GM12878 (cell line): ENCODE results near the gene FGFR4. TPM values are rescaled to one million over a fixed set of nuclear protein-coding genes. Genes with fewer than 3 reads are reported as not detected.

Experiments used
- ATAC-seq: fragments of 200-7000 bp; cut with Tn5 transposase; 3 replicates; pipeline ENCODE4 v1.9.1; 2020; ENCODE audit warnings: mild to moderate bottlenecking, moderate library complexity
- BruUV-seq: library from RNA; stranded (reverse); fragments of 400-500 nt; replicated peaks from 2 replicates; lab custom pipeline; 2021; lab: Mats Ljungman, UMichigan
- CTCF ChIA-PET: fragments of 300-600 bp; sonication (Branson Sonifier 250); formaldehyde crosslinking; extraction: SDS; loops from one replicate; lab custom pipeline; 2021; ENCODE audit warnings: inconsistent platforms; lab: Yijun Ruan, JAX
- POLR2A ChIA-PET: fragments of 350-600 bp; formaldehyde crosslinking; extraction: SDS; loops from one replicate; lab custom pipeline; 2021; ENCODE audit warnings: inconsistent platforms; lab: Charles Lee
- RAD21 ChIA-PET: fragments of 300-600 bp; sonication (Branson Sonifier 250); formaldehyde crosslinking; loops from one replicate; lab custom pipeline; 2023; ENCODE audit warnings: antibody characterized with exemption; ENCODE audit not compliant: unreplicated experiment; lab: Charles Lee
- SMC1A ChIA-PET: fragments of 300-600 bp; sonication (Branson Sonifier 250); formaldehyde crosslinking; loops from one replicate; lab custom pipeline; 2023; ENCODE audit not compliant: unreplicated experiment, uncharacterized antibody; lab: Charles Lee
- DNase-seq: peaks from one replicate; pipeline ENCODE4 v3.0.0-alpha.2; 2011; ENCODE audit warnings: low read depth, low spot score
- FAIRE-seq: peaks from 3 replicates; lab custom pipeline; 2011; peaks lifted over from hg19 to GRCh38; lab: Jason Lieb, UNC
- H2AFZ ChIP-seq: 2 replicates; pipeline ENCODE4 v1.6.0; 2011; ENCODE audit warnings: low read depth, low read length, control low read depth; ENCODE audit not compliant: control insufficient read depth
- H3K27ac ChIP-seq: 2 replicates; pipeline ENCODE4 v1.5.1; 2011; ENCODE audit warnings: control low read depth; ENCODE audit not compliant: control insufficient read depth, insufficient read depth
- H3K27me3 ChIP-seq, 2 experiments: replicated peaks in 1 of 2; 2 replicates each; pipeline versions ENCODE4 v1.6.0 to v1.6.1; 2011; ENCODE audit warnings: low read length in 1 of 2; ENCODE audit not compliant: control insufficient read depth in 2 of 2, insufficient read depth in 2 of 2
- H3K36me3 ChIP-seq, 2 experiments: 2 replicates each; pipeline ENCODE4 v1.5.1; 2011; ENCODE audit warnings: low read length in 1 of 2; ENCODE audit not compliant: control insufficient read depth in 2 of 2, insufficient read depth in 2 of 2
- H3K4me1 ChIP-seq: 2 replicates; pipeline ENCODE4 v1.6.1; 2011; ENCODE audit warnings: mild to moderate bottlenecking, low read length, moderate library complexity, mixed read lengths; ENCODE audit not compliant: control insufficient read depth, insufficient read depth
- H3K4me2 ChIP-seq: 2 replicates; pipeline ENCODE4 v1.6.0; 2011; ENCODE audit warnings: control low read depth; ENCODE audit not compliant: control insufficient read depth, insufficient read depth
- H3K4me3 ChIP-seq: fragments of 200-600 bp; sonication (generic); 2 replicates; pipeline ENCODE4 v1.5.1; 2016
- H3K79me2 ChIP-seq: 2 replicates; pipeline ENCODE4 v1.6.0; 2011; ENCODE audit warnings: low read length; ENCODE audit not compliant: control insufficient read depth, insufficient read depth
- H3K9ac ChIP-seq: 2 replicates; pipeline ENCODE4 v1.8.0; 2011; ENCODE audit warnings: low read length, control low read depth, mixed read lengths; ENCODE audit not compliant: control insufficient read depth, insufficient read depth
- H3K9me3 ChIP-seq: replicated peaks from 3 replicates; pipeline ENCODE4 v1.5.1; 2011; ENCODE audit warnings: mild to moderate bottlenecking, low read length; ENCODE audit not compliant: control insufficient read depth, insufficient read depth
- H4K20me1 ChIP-seq: 2 replicates; pipeline ENCODE4 v1.6.0; 2011; ENCODE audit not compliant: control insufficient read depth, insufficient read depth
- BHLHE40 ChIP-seq, 2 experiments: fragments of 450-650 bp in 1 of 2; IDR thresholded peaks; 2 replicates each; pipeline ENCODE4 v1.6.1; 2011 to 2017; ENCODE audit warnings: low read depth in 2 of 2, borderline replicate concordance in 1 of 2, improper control_type of control experiment in 1 of 2, low read length in 1 of 2, mild to moderate bottlenecking in 1 of 2
- EED ChIP-seq: sonication (generic); IDR thresholded peaks from 2 replicates; pipeline ENCODE4 v1.6.1; 2016; ENCODE audit warnings: antibody characterized with exemption, low read depth
- ESRRA ChIP-seq: IDR thresholded peaks from 2 replicates; pipeline ENCODE4 v1.6.1; 2012; ENCODE audit warnings: mild to moderate bottlenecking, low read length, improper control_type of control experiment
- FOXM1 ChIP-seq: IDR thresholded peaks from 2 replicates; pipeline ENCODE4 v1.6.1; 2012; ENCODE audit warnings: low read depth, mild to moderate bottlenecking, inconsistent platforms, low read length, moderate library complexity
- NFXL1 ChIP-seq: fragments of 450-650 bp; IDR thresholded peaks from 2 replicates; pipeline ENCODE4 v1.6.1; 2017; ENCODE audit warnings: antibody characterized with exemption, mild to moderate bottlenecking, borderline replicate concordance
- WGBS: methylation state at CpG from one replicate; pipeline ENCODE4 v1.1.6; 2016; ENCODE audit warnings: low lambda C conversion rate; ENCODE audit not compliant: insufficient replicate concordance, insufficient coverage; ENCODE audit errors: missing lambda C conversion rate; 5-methylcytosine and 5-hydroxymethylcytosine counted together
- in situ Hi-C: fragments of 300-500 bp; cut with MboI; formaldehyde crosslinking; loops from 9 replicates; pipeline ENCODE4 v1.14.3; 2018; ENCODE audit warnings: mixed read lengths
- intact Hi-C: fragments of 100-400 bp; cut with micrococcal nuclease; formaldehyde crosslinking; loops from one replicate; pipeline ENCODE4 v1.14.2; 2022; ENCODE audit not compliant: unreplicated experiment
- polyA plus RNA-seq, 11 experiments: library from polyadenylated mRNA; depleted of rRNA in 4 of 11; unstranded in 6 of 11; stranded (reverse) in 5 of 11; fragments of >200 nt; fragmentation: Nextera tagmentation in 4 of 11; fragmentation: Illumina TruSeq in 1 of 11; extraction: Ambion mirVana in 4 of 11; extraction: Trizol in 1 of 11; gene quantifications; 1 replicate in 1 of 11; 2 replicates in 10 of 11; pipeline versions ENCODE4 v1.2.1 to v1.2.3, GENCODE V29; 2011 to 2016; ENCODE audit warnings: inconsistent platforms in 2 of 11, missing spikeins in 2 of 11, low read depth in 1 of 11
- total RNA-seq, 4 experiments: library from RNA; depleted of rRNA in 3 of 4; stranded (reverse); fragments of >200 nt in 3 of 4; fragmentation: Illumina TruSeq in 1 of 4; extraction: Trizol in 1 of 4; gene quantifications; 2 replicates each; pipeline versions ENCODE4 v1.2.1 to v1.2.3, GENCODE V29; 2013 to 2021
- TF ChIP-seq, protein P1 (sequence below): IDR thresholded peaks from 2 replicates; pipeline ENCODE4 v1.6.1; 2011; ENCODE audit warnings: mild to moderate bottlenecking, low read depth, low read length, moderate library complexity; ENCODE audit not compliant: insufficient replicate concordance

FGFR4 gene
- total and polyA plus RNA-seq, 10 of the 15 experiments (the other 5 are each of a cell fraction or from before 2014, with no cell fraction given): 0.17 to 0.77 (median 0.28) TPM; not detected in 5

DNA sequence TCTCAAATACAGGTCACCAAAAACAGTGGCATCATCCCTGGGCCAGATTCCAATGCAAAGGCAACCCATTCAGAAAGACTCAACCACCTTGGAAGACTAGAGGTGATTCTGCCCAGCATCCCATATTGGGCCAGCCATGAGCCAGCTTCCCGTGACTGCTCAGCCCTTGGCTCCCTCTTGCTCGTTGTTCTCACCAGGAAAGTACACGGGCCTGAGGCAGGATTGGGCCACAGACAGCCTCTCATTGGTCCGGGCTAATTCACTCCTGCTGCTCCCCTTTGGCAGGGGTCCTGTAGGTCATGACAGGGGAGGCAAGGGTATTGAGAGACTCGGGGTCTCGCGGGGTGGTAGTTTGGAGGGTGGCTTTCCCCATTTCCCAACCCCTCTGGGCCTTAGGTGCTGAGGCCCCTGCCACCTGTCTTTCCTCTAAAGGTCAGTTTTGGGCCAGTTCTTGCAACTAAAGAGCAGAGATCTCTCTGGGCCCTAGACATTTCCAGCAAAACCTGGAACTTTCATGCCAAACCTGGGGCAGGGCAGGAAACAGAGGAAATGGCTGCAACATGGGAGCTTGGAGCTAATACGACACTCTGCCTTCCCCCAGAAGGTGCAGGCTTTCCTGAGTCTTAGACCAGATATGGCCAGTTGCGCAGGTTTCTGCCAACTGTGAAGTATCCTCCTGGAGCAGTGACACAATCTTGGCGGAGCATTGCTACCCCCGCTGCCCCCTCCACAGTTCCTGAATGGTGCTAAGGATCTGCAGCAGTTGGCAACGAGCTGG, 22.0 kb upstream of the FGFR4 start:
- FAIRE-seq (no peak), ATAC-seq (no peak), DNase-seq (no peak)
- H2AFZ ChIP-seq: no peak overlapping the region
- no peak overlapping the region for H3K4me3 ChIP-seq
- H3K79me2 ChIP-seq: no peaks in the 10 kb centered on the region
- TF ChIP-seq NFXL1 (no peak), EED (no peak), BHLHE40 (IDR thresholded peaks at IDR 0.05; ENCODE audit: borderline replicate concordance in 1 of 2, low read depth in 2 of 2, low read length in 1 of 2) (no peak), ESRRA (no peak), FOXM1 (no peak)
- TF ChIP-seq, protein P1, sequence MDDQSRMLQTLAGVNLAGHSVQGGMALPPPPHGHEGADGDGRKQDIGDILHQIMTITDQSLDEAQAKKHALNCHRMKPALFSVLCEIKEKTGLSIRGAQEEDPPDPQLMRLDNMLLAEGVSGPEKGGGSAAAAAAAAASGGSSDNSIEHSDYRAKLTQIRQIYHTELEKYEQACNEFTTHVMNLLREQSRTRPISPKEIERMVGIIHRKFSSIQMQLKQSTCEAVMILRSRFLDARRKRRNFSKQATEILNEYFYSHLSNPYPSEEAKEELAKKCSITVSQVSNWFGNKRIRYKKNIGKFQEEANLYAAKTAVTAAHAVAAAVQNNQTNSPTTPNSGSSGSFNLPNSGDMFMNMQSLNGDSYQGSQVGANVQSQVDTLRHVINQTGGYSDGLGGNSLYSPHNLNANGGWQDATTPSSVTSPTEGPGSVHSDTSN: no peak
- ChIA-PET CTCF (interaction anchor here (1.1 kb wide), 1 partner anchor 8 kb away, joined by 3 read pairs; no protein-coding TSS in a partner anchor), SMC1A (no interaction called here), POLR2A (no interaction called here), RAD21 (no interaction called here)
- no peaks in the 10 kb centered on the region for H3K9me3 ChIP-seq
- intact Hi-C loops: no loop called here
- no peaks in the 10 kb centered on the region for H3K4me1 ChIP-seq
- H3K4me2 ChIP-seq: no peak overlapping the region
- no peaks in the 10 kb centered on the region for H3K27me3 ChIP-seq
- WGBS: 93% methylated on average over 12 of the region's 12 CpGs
- H3K36me3 ChIP-seq: peaks cover 5 to 13% of the 10 kb centered on the region in 2 experiments; a peak in 3 of 4 replicates
- no TSS peak for BruUV-seq
- H4K20me1 ChIP-seq: no peaks in the 10 kb centered on the region
- in situ Hi-C loops: no loop called here
- H3K9ac ChIP-seq: no peak overlapping the region
- no peak overlapping the region for H3K27ac ChIP-seq
